PFSK-1 (cell line): ENCODE measurements around the gene AP3S2.

Experiments
- FOXP2 ChIP-seq: optimal IDR thresholded peaks from 2 replicates; pipeline ENCODE3; 2011; ENCODE audit warnings: borderline replicate concordance, control low read depth, inconsistent platforms; ENCODE audit not compliant: insufficient read depth; ENCODE audit errors: extremely low read length, extremely low read depth
- POLR2AphosphoS5 ChIP-seq: IDR thresholded peaks from 2 replicates; pipeline ENCODE4 v1.6.1; 2012; ENCODE audit warnings: low read depth, mild to moderate bottlenecking, control low read depth, low read length, moderate library complexity
- REST ChIP-seq, 2 experiments: IDR thresholded peaks; 2 replicates each; pipeline versions ENCODE4 v1.6.1 to v1.8.0; 2011 to 2012; ENCODE audit warnings: low read depth in 2 of 2, low read length in 2 of 2, control low read depth in 1 of 2, inconsistent platforms in 1 of 2, mild to moderate bottlenecking in 1 of 2, moderate library complexity in 1 of 2; ENCODE audit not compliant: insufficient read depth in 1 of 2
- SIN3A ChIP-seq: IDR thresholded peaks from 2 replicates; pipeline ENCODE4 v1.6.1; 2012; ENCODE audit warnings: mild to moderate bottlenecking, low read length, moderate library complexity, borderline replicate concordance; ENCODE audit not compliant: insufficient read depth
- TAF1 ChIP-seq: IDR thresholded peaks from 2 replicates; pipeline ENCODE4 v1.6.1; 2012; ENCODE audit warnings: low read length, control low read depth, borderline replicate concordance; ENCODE audit not compliant: insufficient read depth

The AP3S2 gene

GRCh38 chr15:89801471-89802195, 92.2 kb downstream of the AP3S2 start:
- no peak for TF ChIP-seq SIN3A
- TF ChIP-seq TAF1 = no peak
- TF ChIP-seq POLR2AphosphoS5 = no peak
- no peak for TF ChIP-seq REST (IDR thresholded peaks at IDR 0.05; ENCODE audit: insufficient read depth in 1 of 2, low read depth in 2 of 2, low read length in 2 of 2)
- TF ChIP-seq FOXP2 = no peak

GRCh38 chr15:89799918-89800498, 93.8 kb downstream of the AP3S2 start:
- TF ChIP-seq FOXP2 (no peak), REST (IDR thresholded peaks at IDR 0.05; ENCODE audit: insufficient read depth in 1 of 2, low read depth in 2 of 2, low read length in 2 of 2) (no peak), POLR2AphosphoS5 (no peak), SIN3A (no peak), TAF1 (no peak)

DNA sequence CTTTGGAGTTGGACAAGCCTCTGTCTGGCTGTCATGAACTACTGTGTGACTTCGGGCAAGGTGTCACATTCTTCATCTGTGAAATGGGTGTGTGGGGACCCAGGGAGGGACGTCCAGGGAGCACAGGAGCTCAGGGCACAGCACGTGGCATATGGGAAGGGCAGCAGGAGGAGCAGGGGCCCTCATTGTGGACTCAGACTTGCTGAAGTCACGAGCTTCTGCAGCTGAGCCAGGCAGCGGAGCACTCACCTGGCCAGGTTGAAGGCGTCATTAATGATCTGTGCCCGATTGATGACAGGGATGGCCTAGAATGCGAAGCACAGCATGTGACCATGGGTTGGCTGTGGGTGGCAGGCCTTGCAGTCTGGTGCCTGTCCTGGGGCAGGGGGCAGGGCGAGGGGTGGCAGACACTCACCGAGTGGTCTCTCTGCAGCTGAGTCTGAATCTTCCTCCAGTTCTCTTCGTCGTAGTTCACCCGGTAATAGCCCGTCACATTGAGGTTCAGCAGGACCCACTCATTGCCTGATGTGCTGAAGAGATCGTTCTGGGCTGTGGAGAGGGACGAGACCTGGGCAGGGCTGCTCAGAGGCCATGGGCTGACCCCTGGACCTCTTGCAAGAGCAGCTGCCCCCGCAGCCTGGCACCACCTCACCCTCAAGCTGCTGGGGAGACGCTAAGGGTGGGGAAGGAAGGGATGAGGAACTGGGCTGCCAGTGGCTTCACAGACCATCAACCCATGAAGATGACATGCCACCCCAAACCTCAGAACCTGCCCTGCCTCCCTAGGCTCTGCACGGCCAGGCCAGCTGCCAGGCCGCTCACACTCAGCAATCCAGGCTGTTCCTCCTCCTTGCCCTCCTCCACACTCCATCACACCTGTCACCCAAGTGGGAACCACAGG, 94.5 kb downstream of the AP3S2 start:
- no peak for TF ChIP-seq POLR2AphosphoS5
- TF ChIP-seq TAF1 = no peak
- no peak for TF ChIP-seq FOXP2
- no peak for TF ChIP-seq REST (IDR thresholded peaks at IDR 0.05; ENCODE audit: insufficient read depth in 1 of 2, low read depth in 2 of 2, low read length in 2 of 2)
- TF ChIP-seq SIN3A = no peak

DNA sequence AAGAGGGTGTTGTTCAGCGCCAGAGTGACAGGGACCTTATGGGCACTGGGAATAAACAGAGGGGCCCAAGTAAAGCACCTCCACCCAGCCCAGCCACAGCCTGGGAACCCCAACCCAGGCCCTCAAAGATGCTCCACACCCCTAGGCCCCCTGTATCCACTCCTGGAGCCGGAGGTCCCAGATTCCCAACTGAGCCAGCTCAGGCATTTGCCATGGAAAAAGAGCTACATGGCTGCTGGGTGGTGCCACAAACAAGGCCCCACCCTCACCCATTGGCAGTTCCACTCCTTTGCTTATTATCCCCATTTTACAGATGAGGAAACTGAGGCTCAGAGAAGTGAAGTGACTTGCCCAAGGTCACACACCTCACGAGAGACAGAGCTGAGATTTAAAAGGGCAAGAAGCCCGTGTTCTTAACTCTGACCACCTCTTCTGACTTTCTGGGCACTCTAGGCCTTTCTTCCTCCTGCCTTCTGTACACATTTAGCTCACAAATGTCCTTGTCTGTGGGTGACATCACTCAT, 96.1 kb downstream of the AP3S2 start:
- TF ChIP-seq POLR2AphosphoS5 (no peak), TAF1 (no peak), FOXP2 (no peak), SIN3A (no peak), REST (IDR thresholded peaks at IDR 0.05; ENCODE audit: insufficient read depth in 1 of 2, low read depth in 2 of 2, low read length in 2 of 2) (no peak)
